NCI-H524 (cell line): ENCODE measurements around the gene XPO6.

Experiments used
- DNase-seq, 2 experiments: peaks; one replicate each; lab custom pipeline; 2025; lab: John Stamatoyannopoulos, UW

Gene XPO6

GRCh38 chr16:28062261-28062846 is 149.4 kb downstream of the XPO6 start:
- DNase-seq, result peak; percentile 44 to 60

GRCh38 chr16:28061352-28062101 is 150.2 kb downstream of the XPO6 start:
- DNase-seq, result no peak

- no peak for DNase-seq
These were observed 151.8 kb downstream of the XPO6 start for GRCh38 chr16:28059841-28060575.

- no peak for DNase-seq
These were observed 152.8 kb downstream of the XPO6 start for GRCh38 chr16:28058839-28059589.

GRCh38 chr16:28057949-28058348 is 153.8 kb downstream of the XPO6 start:
- DNase-seq, result no peak

GRCh38 chr16:28053461-28053860 is 158.3 kb downstream of the XPO6 start:
- no peak for DNase-seq

- DNase-seq, result no peak
These were observed 159.3 kb downstream of the XPO6 start for GRCh38 chr16:28052274-28053128.

- DNase-seq, result no peak
These were observed 160.3 kb downstream of the XPO6 start for GRCh38 chr16:28051486-28051885.
